B cell (primary cell): ENCODE data around the gene MOB3A. TPM values are rescaled to one million over a fixed set of nuclear protein-coding genes. Genes with fewer than 3 reads are reported as not detected.

Experiments
- ATAC-seq: fragments of 200-7000 bp; cut with Tn5 transposase; one replicate; pipeline ENCODE4 v1.10.0; 2021; ENCODE audit warnings: low read depth, mild to moderate bottlenecking, moderate number of reproducible peaks, moderate library complexity
- CTCF ChIA-PET: fragments of 350-600 bp; sonication (Branson Sonifier 250); formaldehyde crosslinking; loops from one replicate; lab custom pipeline; 2021; ENCODE audit warnings: antibody characterized with exemption, inconsistent platforms; lab: Charles Lee
- POLR2A ChIA-PET: fragments of 350-600 bp; sonication (Branson Sonifier 250); formaldehyde crosslinking; loops from one replicate; lab custom pipeline; 2021; ENCODE audit warnings: antibody characterized with exemption; lab: Charles Lee
- DNase-seq: peaks from one replicate; pipeline ENCODE4 v3.0.0; 2013
- H2AFZ ChIP-seq: 2 replicates; pipeline ENCODE4 v1.6.1; 2012; ENCODE audit warnings: mild to moderate bottlenecking, low read depth, low read length; ENCODE audit not compliant: insufficient read depth, poor library complexity, severe bottlenecking
- H3K27ac ChIP-seq, 2 donors: 1 replicate in 1 of 2; 2 replicates in 1 of 2; pipeline ENCODE4 v1.5.1; 2012 to 2013; ENCODE audit warnings: low read length in 2 of 2, mild to moderate bottlenecking in 2 of 2, moderate library complexity in 1 of 2
- H3K27me3 ChIP-seq, 4 experiments: fragments of 200-600 bp in 1 of 4; sonication (generic) in 1 of 4; replicated peaks in 1 of 4; 1 replicate in 2 of 4; 2 replicates in 2 of 4; pipeline versions ENCODE4 v1.6.1 to v1.7.0; 2013 to 2016; ENCODE audit warnings: low read length in 3 of 4, mild to moderate bottlenecking in 2 of 4, mixed read lengths in 1 of 4, moderate library complexity in 1 of 4; ENCODE audit not compliant: insufficient read depth in 4 of 4, control insufficient read depth in 3 of 4; ENCODE audit errors: control extremely low read depth in 1 of 4
- H3K36me3 ChIP-seq, 2 experiments: replicated peaks in 1 of 2; 1 replicate in 1 of 2; 2 replicates in 1 of 2; pipeline versions ENCODE4 v1.6.1 to v1.7.1; 2013; ENCODE audit warnings: low read length in 1 of 2; ENCODE audit not compliant: insufficient read depth in 2 of 2, control insufficient read depth in 1 of 2; ENCODE audit errors: control extremely low read depth in 1 of 2, extremely low read depth in 1 of 2
- H3K4me1 ChIP-seq, 2 donors: fragments of 200-600 bp in 1 of 2; sonication (generic) in 1 of 2; 1 replicate in 1 of 2; 2 replicates in 1 of 2; pipeline versions ENCODE4 v1.5.1 to v1.6.1; 2013 to 2017; ENCODE audit warnings: low read length in 2 of 2; ENCODE audit not compliant: control insufficient read depth in 2 of 2, insufficient read depth in 2 of 2
- H3K4me2 ChIP-seq: replicated peaks from 2 replicates; pipeline ENCODE3; 2012; ENCODE audit warnings: mild to moderate bottlenecking, low read depth, low read length; ENCODE audit not compliant: poor library complexity, severe bottlenecking
- H3K4me3 ChIP-seq, 5 experiments: fragments of 200-600 bp in 1 of 5; sonication (generic) in 1 of 5; 1 replicate in 3 of 5; 2 replicates in 2 of 5; pipeline versions ENCODE4 v1.5.1 to v1.7.0; 2011 to 2016; ENCODE audit warnings: low read length in 4 of 5, mild to moderate bottlenecking in 4 of 5, low read depth in 2 of 5, control low read depth in 1 of 5, moderate library complexity in 1 of 5; ENCODE audit not compliant: insufficient read depth in 1 of 5; ENCODE audit errors: control extremely low read depth in 1 of 5, extremely low read depth in 1 of 5
- H3K79me2 ChIP-seq: fragments of 200-600 bp; sonication (generic); one replicate; pipeline ENCODE4 v1.6.0; 2016; ENCODE audit warnings: low read length; ENCODE audit not compliant: control insufficient read depth, insufficient read depth
- H3K9ac ChIP-seq: fragments of 200-600 bp; sonication (generic); 2 replicates; pipeline ENCODE4 v1.6.1; 2017; ENCODE audit warnings: mild to moderate bottlenecking, low read length, moderate library complexity
- H3K9me3 ChIP-seq, 3 donors: one replicate each; pipeline versions ENCODE4 v1.6.1 to v1.7.1; 2013; ENCODE audit warnings: low read length in 2 of 3; ENCODE audit not compliant: control insufficient read depth in 2 of 3, insufficient read depth in 1 of 3; ENCODE audit errors: control extremely low read depth in 1 of 3
- H4K20me1 ChIP-seq: 2 replicates; pipeline ENCODE4 v1.6.0; 2012; ENCODE audit warnings: mild to moderate bottlenecking, low read length; ENCODE audit not compliant: insufficient read depth, control insufficient read depth, poor library complexity, severe bottlenecking
- H3K27ac Mint-ChIP-seq: one replicate; pipeline ENCODE4 v1.8.0; 2021; ENCODE audit warnings: mixed read lengths
- H3K27me3 Mint-ChIP-seq: one replicate; pipeline ENCODE4 v1.8.0; 2021; ENCODE audit warnings: mixed read lengths
- H3K4me1 Mint-ChIP-seq: one replicate; pipeline ENCODE4 v1.8.0; 2021; ENCODE audit warnings: mixed read lengths
- H3K4me3 Mint-ChIP-seq: one replicate; pipeline ENCODE4 v1.8.0; 2021; ENCODE audit warnings: mixed read lengths
- H3K9me3 Mint-ChIP-seq: one replicate; pipeline ENCODE4 v1.8.0; 2022; ENCODE audit warnings: mixed read lengths; ENCODE audit not compliant: insufficient read depth
- CTCF ChIP-seq: fragments of 200-600 bp; IDR thresholded peaks from one replicate; pipeline ENCODE4 v1.8.0; 2022; ENCODE audit warnings: antibody characterized with exemption, mild to moderate bottlenecking
- EZH2 ChIP-seq: IDR thresholded peaks from 2 replicates; pipeline ENCODE4 v1.6.1; 2012; ENCODE audit warnings: borderline replicate concordance, low read depth, mild to moderate bottlenecking, moderate library complexity, low read length; ENCODE audit not compliant: insufficient read depth, poor library complexity, severe bottlenecking
- WGBS: methylation state at CpG from one replicate; pipeline ENCODE4 v1.1.5; 2013; ENCODE audit warnings: missing lambda C conversion rate; ENCODE audit not compliant: insufficient coverage; 5-methylcytosine and 5-hydroxymethylcytosine counted together
- intact Hi-C: fragments of 100-400 bp; cut with micrococcal nuclease; formaldehyde crosslinking; loops from one replicate; pipeline ENCODE4 v1.10.0; 2022
- polyA plus RNA-seq: library from polyadenylated mRNA; depleted of rRNA; stranded (reverse); fragments of >200 nt; gene quantifications from 2 replicates; pipeline ENCODE4 v1.2.3, GENCODE V29; 2012
- total RNA-seq, 2 donors: library from RNA; stranded (reverse); fragments of 120-200 nt in 1 of 2; gene quantifications; 1 replicate in 1 of 2; 2 replicates in 1 of 2; pipeline versions ENCODE4 v1.2.3 to v1.2.4, GENCODE V29; 2013 to 2022

The MOB3A gene
- total and polyA plus RNA-seq, 2 donors (not counting 1 experiment from before 2014, with no cell fraction given), result 190 to 228 TPM

- peak overlapping the region; percentile 95 for H3K4me2 ChIP-seq
- peak; percentile 29 for ATAC-seq
- POLR2A ChIA-PET, result interaction anchor here (0.6 to 10.2 kb wide), 25 partner anchors 9 to 1900 kb away, joined by 3 to 123 read pairs (median 6); partner anchors contain the start of genes AP3D1, EEF2, IZUMO4 and MKNK2
- CTCF ChIA-PET, result interaction anchor here (0.7 to 6.5 kb wide), 6 partner anchors 9 to 33 kb away, joined by 3 to 54 read pairs (median 6); partner anchors contain the start of gene MOB3A
- H3K27ac ChIP-seq, result peak overlapping the region; percentile 96 to 99
- intact Hi-C loops, result loop anchor here (1.0 to 10.0 kb wide), 3 partner anchors 11 to 540 kb away; no protein-coding TSS in a partner anchor
- DNase-seq, result peak; percentile 97
- peak overlapping the region; percentile 87 to 100 (median 98) for H3K4me3 ChIP-seq
- peaks cover 41% of the 10 kb centered on the region for H4K20me1 ChIP-seq
- H3K4me1 Mint-ChIP-seq, result peaks cover 79% of the 10 kb centered on the region
- peaks cover 74 to 81% of the 10 kb centered on the region in 2 donors for H3K4me1 ChIP-seq
- H3K9ac ChIP-seq, result peak overlapping the region; percentile 99
- peak overlapping the region; percentile 99 for H3K27ac Mint-ChIP-seq
- H3K27me3 ChIP-seq, result no peaks in the 10 kb centered on the region
- H2AFZ ChIP-seq, result no peak overlapping the region
- H3K9me3 Mint-ChIP-seq, result no peaks in the 10 kb centered on the region
- TF ChIP-seq CTCF (no peak), EZH2 (no peak)
- 3% methylated on average over 25 of the region's 28 CpGs for WGBS
- peaks cover 0 to 8% (median 0%) of the 10 kb centered on the region in 3 donors for H3K9me3 ChIP-seq
- H3K27me3 Mint-ChIP-seq, result no peaks in the 10 kb centered on the region
- H3K36me3 ChIP-seq, result peaks cover 0 to 22% of the 10 kb centered on the region in 2 experiments
- peak overlapping the region; percentile 92 for H3K4me3 Mint-ChIP-seq
- H3K79me2 ChIP-seq, result peaks cover 62% of the 10 kb centered on the region
Measured at GRCh38 chr19:2084993-2085720, 11.0 kb downstream of the MOB3A start.
